Motor neuron (in vitro differentiated cells): Measurements from ENCODE around the gene REPS1. TPM values are rescaled to one million over a fixed set of nuclear protein-coding genes. Genes with fewer than 3 reads are reported as not detected.
A peak's percentile ranks its signal among the peaks of the same experiment; 100 is the strongest.
"Not testable (repeated sequence)": the region's sequence is repeated elsewhere in the genome, so short reads cannot be mapped to it uniquely, and the experiment has no call there.

Source experiments
- ATAC-seq, 8 experiments: fragments of 200-7000 bp; cut with Tn5 transposase; replicated peaks in 6 of 8; 2 replicates each; pipeline ENCODE4 v1.8.0; 2021; ENCODE audit warnings: mild to moderate bottlenecking in 8 of 8, moderate library complexity in 8 of 8
- H3K27ac ChIP-seq, 2 donors: fragments of 250-450 bp; sonication (Bioruptor Pico); 2 replicates each; pipeline ENCODE4 v1.9.0; 2021; ENCODE audit warnings: antibody characterized with exemption in 2 of 2, mild to moderate bottlenecking in 2 of 2, moderate library complexity in 1 of 2
- H3K4me1 ChIP-seq, 2 donors: fragments of 250-450 bp; sonication (Bioruptor Pico); replicated peaks in 1 of 2; 2 replicates each; pipeline ENCODE4 v1.6.1; 2021; ENCODE audit warnings: antibody characterized with exemption in 2 of 2, mild to moderate bottlenecking in 2 of 2, moderate library complexity in 1 of 2
- H3K4me3 ChIP-seq, 5 donors: fragments of 250-450 bp; sonication (Bioruptor Pico); 2 replicates each; pipeline ENCODE4 v1.9.0; 2021; ENCODE audit warnings: antibody characterized with exemption in 5 of 5, mild to moderate bottlenecking in 5 of 5, moderate library complexity in 4 of 5
- WGBS, 10 experiments: fragments of 450-650 bp; shearing (Covaris generic); methylation state at CpG; one replicate each; pipeline ENCODE4 v1.0.0; 2022; 5-methylcytosine and 5-hydroxymethylcytosine counted together
- in situ Hi-C, 9 experiments: fragments of 400-800 bp; cut with MboI; loops; one replicate each; pipeline ENCODE4 v1.15.0; 2021; ENCODE audit warnings: low sequenced_read_pairs in 9 of 9, low pct_unique_long_range_greater_than_20kb in 2 of 9; ENCODE audit not compliant: unreplicated experiment in 9 of 9
- total RNA-seq, 8 experiments: library from RNA; unstranded; fragments of 300-600 nt; gene quantifications; 2 replicates each; pipeline versions ENCODE4 v1.2.3 to v1.2.4, GENCODE V29; 2022

The REPS1 gene, protein sequence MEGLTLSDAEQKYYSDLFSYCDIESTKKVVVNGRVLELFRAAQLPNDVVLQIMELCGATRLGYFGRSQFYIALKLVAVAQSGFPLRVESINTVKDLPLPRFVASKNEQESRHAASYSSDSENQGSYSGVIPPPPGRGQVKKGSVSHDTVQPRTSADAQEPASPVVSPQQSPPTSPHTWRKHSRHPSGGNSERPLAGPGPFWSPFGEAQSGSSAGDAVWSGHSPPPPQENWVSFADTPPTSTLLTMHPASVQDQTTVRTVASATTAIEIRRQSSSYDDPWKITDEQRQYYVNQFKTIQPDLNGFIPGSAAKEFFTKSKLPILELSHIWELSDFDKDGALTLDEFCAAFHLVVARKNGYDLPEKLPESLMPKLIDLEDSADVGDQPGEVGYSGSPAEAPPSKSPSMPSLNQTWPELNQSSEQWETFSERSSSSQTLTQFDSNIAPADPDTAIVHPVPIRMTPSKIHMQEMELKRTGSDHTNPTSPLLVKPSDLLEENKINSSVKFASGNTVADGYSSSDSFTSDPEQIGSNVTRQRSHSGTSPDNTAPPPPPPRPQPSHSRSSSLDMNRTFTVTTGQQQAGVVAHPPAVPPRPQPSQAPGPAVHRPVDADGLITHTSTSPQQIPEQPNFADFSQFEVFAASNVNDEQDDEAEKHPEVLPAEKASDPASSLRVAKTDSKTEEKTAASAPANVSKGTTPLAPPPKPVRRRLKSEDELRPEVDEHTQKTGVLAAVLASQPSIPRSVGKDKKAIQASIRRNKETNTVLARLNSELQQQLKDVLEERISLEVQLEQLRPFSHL
- total RNA-seq, result 10 to 100 TPM; 21.0 to 53.2 (median 42.0) TPM

DNA sequence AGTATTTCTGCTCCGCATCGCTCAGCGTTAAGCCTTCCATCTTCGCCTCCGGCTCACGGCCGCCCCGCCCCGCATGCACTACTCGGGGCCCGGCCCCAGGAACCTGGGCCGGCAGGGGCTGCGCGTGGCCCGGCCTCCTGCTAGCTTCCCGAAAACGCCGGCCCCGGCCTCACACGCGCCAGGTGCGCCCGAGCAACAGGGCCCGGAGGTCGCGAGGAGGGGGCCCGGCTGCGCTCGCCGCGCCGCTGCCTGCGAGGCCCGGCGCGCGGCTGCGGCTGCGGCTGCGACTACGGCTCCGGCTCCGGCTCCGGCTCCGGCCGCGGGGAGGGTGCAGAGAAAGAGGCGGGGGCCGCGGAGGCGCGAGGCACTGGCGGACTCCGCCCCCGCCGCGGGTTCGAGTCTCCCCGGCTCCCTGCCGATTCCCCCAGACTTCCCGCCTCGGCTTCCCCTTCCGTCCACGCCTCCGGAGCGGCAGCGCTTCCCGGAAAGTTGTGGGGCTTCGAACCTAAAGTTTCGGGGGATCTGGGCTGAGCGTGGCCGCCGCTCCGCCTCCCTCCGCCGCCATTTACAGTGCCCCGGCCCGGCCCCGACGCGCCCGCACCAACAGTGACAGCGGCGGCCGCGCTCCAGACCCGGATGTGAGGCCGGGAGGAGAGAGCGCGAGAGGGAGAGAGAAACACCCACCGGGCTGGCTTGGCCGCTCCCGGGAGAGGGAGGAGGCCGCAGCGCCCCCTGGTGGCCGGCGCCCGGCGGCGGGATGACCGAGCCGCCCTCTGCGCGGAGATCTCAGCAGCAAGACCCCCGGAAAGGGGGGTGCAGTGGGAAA is at the start of gene REPS1:
Gene REPS1 (minus strand): TSS at position 611 of the 826 bp plus-strand sequence. CDS start 571 bp downstream, at position 40.
- peak; percentile 93 to 95 (median 94) for ATAC-seq
- peak within 1 kb of the TSS; percentile 81 to 92 for H3K27ac ChIP-seq
- in situ Hi-C loops, result loop anchor here in 1 of 9 experiments (10.0 kb wide), 1 partner anchor 173 kb away; no protein-coding TSS in a partner anchor
- H3K4me3 ChIP-seq, result peak within 1 kb of the TSS; percentile 53 to 85 (median 69)
- H3K4me1 ChIP-seq, result peaks cover 27 to 28% of the 10 kb centered on the region in 2 donors
- WGBS, 10 experiments, result 0% methylated on average over 5 of the region's 105 CpGs; no CpG with 5 or more reads in 9 of the 10 experiments

DNA sequence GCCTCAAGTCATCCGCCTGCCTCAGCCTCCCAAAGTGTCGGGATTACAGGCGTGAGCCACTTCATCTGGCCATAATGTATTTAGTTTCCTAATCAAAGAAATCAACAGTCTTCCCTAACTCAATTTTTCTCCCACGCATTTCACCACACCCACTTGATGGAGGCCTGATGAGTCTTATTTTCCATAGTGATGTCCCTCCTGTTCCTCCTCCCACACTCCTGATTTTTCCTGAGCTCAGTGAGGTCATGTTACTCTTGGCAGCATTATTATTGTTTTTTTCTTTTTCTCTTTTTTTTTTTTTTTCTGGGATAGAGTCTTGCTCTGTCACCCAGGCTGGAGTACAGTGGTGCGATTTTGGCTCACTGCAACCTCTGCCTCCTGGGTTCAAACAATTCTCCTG is 49.4 kb upstream of the REPS1 start:
- Histone ChIP-seq H3K27ac (no peak overlapping the region), H3K4me1 (no peaks in the 10 kb centered on the region), H3K4me3 (no peak overlapping the region)
- peak in 3 of 8 experiments; percentile 33 to 93 (median 74) for ATAC-seq
- 48 to 100% (median 95%) methylated on average over 1 to 5 of the region's 5 CpGs; no CpG with 5 or more reads in 1 of the 10 experiments for WGBS, 10 experiments
- in situ Hi-C loops, result no loop called here

DNA sequence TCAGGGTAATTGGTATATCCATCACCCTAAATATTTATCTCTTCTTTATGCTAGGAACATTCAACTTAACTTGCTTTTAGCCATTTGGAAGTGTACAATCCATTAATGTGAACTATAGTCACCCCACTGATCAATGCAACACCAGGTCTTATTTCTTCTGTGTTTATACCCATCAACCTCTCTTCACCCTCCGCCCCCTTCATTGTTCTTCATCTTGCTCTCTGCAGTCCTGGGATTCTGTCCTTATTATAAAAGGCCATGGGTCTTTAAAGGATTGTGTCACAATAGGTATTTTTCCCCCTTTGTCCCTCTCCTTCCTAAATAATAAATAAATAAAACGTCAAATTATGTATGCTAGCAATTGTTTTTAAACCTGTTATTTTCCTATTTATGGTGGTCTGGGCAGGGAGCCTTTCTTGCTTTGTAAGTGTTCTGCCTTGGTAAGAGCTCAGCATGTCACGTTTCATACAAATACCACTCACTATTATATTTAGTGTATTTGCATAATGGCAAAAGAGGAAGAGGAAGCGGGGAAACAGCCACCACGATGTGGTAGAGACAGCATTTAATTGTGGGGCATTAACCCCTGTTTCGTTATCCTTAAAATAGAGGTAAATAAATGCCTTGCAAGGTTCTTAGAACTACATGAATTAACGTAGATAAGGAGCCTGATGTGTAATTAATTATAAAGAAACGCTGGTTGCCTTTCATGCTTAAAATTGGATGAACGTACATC is 42.3 kb upstream of the REPS1 start:
- in situ Hi-C loops, result no loop called here
- Histone ChIP-seq H3K27ac (peak overlapping the region in 1 of 2 donors; percentile 97), H3K4me3 (peak overlapping the region; percentile 55 to 87 (median 60)), H3K4me1 (peaks cover 2 to 19% of the 10 kb centered on the region in 2 donors)
- 18 to 85% (median 39%) methylated on average over 3 to 9 of the region's 9 CpGs for WGBS, 10 experiments
- ATAC-seq, result no peak

DNA sequence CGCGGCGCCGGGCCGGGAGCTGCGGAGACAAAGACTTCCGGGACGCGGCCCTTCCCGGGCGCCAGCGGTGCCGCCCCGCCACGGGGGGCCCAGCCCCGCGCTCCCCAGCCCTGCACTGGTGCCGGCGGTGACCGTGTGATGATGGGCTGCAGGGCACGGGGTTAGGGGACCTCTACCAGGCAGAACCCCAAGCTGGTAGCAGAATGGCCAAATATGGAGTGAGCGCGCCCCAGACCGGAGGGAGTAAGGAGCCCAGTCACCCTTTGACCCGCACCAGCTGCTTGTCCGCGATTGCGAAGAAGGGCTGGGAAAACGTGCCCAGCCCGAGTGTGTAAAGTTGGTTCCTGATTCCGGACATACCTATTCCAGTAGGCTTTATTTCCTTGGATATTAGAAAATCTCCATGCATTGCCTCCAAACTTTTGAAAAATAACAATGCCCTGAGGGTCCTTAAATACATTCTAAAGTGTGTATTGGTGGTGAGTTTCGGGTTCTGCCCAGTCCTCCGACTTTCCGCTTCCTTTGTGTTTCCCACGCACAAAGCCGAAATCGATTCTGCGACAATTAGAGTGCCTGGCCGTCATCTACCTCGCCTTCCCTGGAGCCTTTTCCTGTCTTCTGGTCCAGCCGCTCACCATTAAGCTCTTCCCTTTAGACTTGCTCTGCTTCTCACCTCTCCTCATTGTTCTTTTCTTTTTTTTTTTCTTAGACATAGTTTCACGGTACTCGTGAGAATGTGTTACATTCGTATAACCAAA is 41.6 kb upstream of the REPS1 start:
- peak overlapping the region; percentile 93 to 97 for H3K27ac ChIP-seq
- H3K4me3 ChIP-seq, result peak overlapping the region; percentile 55 to 87 (median 60)
- peak; percentile 17 to 53 (median 27) for ATAC-seq
- 0 to 77% (median 20%) methylated on average over 1 to 23 of the region's 44 CpGs; no CpG with 5 or more reads in 1 of the 10 experiments for WGBS, 10 experiments
- in situ Hi-C loops, result no loop called here
- peaks cover 2 to 19% of the 10 kb centered on the region in 2 donors for H3K4me1 ChIP-seq

DNA sequence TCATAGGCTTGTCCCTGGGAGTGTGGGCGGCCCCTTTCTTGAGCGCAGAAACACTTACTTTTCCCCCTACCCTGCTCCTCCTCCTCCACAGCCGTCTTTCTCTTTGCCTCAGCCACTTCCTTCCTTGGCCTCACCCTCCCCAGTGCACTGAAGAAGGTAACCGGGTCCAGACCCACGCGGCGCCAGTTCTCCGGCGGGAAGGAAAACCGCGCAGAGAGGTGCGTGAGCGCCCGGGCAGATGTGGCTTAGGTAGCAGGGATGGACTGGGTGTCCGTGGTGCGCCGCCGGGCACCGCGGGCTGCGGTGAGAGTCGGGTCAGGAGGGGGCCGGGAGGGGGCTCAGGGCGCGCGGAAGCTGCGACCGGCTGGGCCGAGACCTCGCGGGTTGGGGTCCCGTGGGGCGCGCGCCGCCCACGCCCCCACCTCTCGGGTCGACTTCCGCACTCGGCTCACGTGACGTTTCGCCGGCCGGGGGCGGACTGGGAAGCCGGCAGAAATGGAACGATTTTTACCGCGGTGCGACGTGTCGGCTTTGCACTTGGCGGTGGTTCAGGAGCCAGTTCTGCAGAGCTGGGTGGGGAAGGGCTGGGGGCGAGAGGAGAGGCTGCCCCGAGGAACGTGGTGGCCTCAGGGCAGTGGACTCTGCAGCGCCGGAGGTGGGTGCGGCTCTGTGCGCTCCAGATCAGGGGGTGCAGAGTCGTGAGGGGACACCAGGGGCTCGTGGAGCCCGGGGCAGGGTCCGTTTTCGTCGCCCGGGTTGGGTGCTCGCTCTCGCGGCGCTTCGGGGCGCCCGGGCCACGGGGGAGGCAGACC is 40.8 kb upstream of the REPS1 start, which contains the start of gene ABRACL:
Gene ABRACL (plus strand): TSS at position 88 of the 812 bp plus-strand sequence. CDS start 5,416 bp downstream, outside the sequence.
- peak; percentile 62 to 85 (median 70) for ATAC-seq
- in situ Hi-C loops, result no loop called here
- peak within 1 kb of the TSS; percentile 93 to 97 for H3K27ac ChIP-seq
- WGBS, 10 experiments, result 0% methylated on average over 1 to 3 of the region's 77 CpGs; no CpG with 5 or more reads in 6 of the 10 experiments
- H3K4me3 ChIP-seq, result peak within 1 kb of the TSS; percentile 55 to 87 (median 60)
- peaks cover 2 to 19% of the 10 kb centered on the region in 2 donors for H3K4me1 ChIP-seq

DNA sequence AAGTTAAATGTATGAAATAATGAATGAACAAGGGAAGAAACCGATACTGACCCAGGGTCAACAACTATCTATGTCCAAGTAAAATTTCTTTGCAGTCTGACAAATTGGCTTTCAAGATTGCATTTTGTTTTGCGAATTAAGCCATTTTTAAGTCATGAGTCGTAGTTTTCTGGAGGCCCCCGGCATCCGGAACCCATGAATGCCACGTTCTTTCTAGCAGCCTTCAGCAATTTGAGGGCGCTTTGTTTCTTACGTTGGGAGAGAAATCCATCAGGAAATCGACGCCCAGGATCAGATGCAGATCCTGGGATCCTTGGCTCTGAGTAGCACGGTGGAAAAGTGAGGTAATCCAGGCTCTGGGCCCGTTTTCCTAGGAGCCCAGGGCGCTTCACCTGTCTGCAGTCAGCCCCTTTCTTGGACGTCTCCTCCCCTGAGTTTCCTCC is 40.2 kb upstream of the REPS1 start:
- H3K4me3 ChIP-seq, result peak overlapping the region; percentile 55 to 87 (median 60)
- WGBS, 10 experiments, result 0 to 20% (median 3%) methylated on average over 1 to 12 of the region's 14 CpGs; no CpG with 5 or more reads in 1 of the 10 experiments
- H3K4me1 ChIP-seq, result peaks cover 2 to 19% of the 10 kb centered on the region in 2 donors
- peak overlapping the region; percentile 93 to 97 for H3K27ac ChIP-seq
- in situ Hi-C loops, result no loop called here
- ATAC-seq, result no peak

DNA sequence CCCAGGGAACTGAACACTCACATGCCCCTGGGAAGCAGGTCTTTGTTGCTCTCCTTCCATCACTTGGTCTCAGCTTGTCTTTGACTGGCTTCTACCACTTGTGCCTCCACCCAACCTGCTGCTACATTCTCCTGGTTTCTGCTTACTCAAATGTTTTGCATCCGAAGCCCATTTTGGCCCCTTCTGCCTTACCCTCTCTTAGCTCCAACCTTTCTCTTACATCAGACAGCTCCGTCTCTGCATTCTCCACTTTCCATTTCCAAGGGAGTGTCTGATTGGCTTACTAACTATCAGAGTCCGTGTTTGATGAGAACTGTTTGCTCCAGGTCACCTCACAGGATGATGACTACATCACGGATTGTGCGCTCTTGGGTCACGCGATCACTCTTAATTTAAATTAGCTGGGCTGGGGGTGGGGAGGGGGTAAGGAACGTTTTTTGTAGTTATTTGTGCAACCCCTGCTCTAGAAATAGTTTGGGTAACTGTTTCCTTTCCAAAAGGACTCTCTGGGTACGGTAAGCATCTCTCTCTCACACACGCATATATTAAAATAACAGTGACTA is 39.6 kb upstream of the REPS1 start:
- peak in 5 of 8 experiments; percentile 69 to 77 (median 75) for ATAC-seq
- 0 to 92% (median 17%) methylated on average over 2 to 9 of the region's 10 CpGs; no CpG with 5 or more reads in 2 of the 10 experiments for WGBS, 10 experiments
- peak overlapping the region; percentile 93 to 97 for H3K27ac ChIP-seq

DNA sequence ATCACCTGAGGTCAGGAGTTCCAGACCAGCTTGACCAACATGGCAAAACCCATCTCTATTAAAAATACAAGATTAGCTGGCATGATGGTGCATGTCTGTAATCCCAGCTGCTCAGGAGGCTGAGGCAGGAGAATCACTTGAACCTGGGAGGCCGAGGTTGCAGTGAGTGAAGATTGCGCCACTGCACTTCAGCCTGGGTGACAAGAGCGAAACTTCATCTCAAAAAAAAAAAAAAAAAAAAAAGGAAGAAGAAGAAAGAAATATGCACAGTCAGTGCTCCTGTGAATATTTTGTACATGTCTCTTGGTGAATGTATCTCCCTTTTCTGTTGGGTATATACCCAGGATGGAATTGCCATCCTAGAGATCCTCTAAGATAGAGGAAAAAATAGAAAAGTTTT is 37.4 kb upstream of the REPS1 start:
- 70 to 100% (median 100%) methylated on average over 1 to 3 of the region's 3 CpGs; no CpG with 5 or more reads in 3 of the 10 experiments for WGBS, 10 experiments
- H3K27ac ChIP-seq, H3K4me3 ChIP-seq, ATAC-seq, in situ Hi-C loops: not testable (repeated sequence)
- H3K4me1 ChIP-seq, result peaks cover 2 to 11% of the 10 kb centered on the region in 2 donors

More for the DNA sequence above, 39.6 kb upstream of the REPS1 start:
- in situ Hi-C loops, result no loop called here
- Histone ChIP-seq H3K4me3 (peak overlapping the region; percentile 55 to 87 (median 60)), H3K4me1 (peaks cover 2 to 19% of the 10 kb centered on the region in 2 donors)

DNA sequence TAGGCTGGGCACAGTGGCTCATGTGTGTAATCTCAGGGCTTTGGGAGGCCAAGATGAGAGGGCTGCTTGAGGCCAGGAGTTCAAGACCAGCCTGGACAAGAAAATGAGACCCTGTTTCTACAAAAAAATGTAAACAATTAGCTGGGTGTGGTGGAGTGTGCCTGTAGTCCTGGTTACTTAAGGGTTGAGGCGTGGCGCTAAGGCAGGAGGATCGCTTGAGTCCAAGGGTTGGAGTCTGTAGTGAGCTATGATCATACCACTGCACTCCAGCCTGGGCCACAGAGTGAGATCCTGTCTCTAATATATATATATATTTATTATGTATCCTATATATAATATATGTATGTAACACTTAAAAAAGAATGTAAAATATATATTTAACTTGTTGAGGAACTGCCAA is 32.6 kb upstream of the REPS1 start:
- 72 to 100% (median 84%) methylated on average over 2 to 3 of the region's 3 CpGs; no CpG with 5 or more reads in 6 of the 10 experiments for WGBS, 10 experiments
- no peak for ATAC-seq

DNA sequence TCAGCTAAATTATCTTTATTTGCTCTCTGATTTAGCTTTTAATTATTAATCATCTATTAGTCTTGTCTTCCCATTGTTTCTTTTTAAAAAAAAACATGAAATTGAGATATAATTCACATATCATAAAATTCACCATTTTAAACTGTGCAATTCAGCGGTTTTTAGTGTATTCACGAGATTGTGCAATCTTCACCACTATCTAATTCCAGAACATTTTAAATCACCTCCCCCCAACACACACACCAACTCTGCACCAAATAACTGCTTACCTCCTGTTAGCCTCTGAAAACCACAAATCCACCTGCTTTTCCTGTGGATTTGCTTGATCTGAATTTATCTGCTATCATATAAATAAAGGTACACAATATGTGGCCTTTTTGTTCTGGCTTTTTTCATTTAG is 31.7 kb upstream of the REPS1 start:
- Histone ChIP-seq H3K4me1 (peaks cover 9 to 10% of the 10 kb centered on the region in 2 donors), H3K4me3 (no peak overlapping the region), H3K27ac (no peak overlapping the region)
- ATAC-seq, result no peak
- WGBS, 10 experiments, result 65 to 100% (median 95%) methylated on average over 1 to 2 of the region's 2 CpGs
- in situ Hi-C loops, result loop anchor here in 1 of 9 experiments (25.0 kb wide), 1 partner anchor 207 kb away; no protein-coding TSS in a partner anchor

More for the DNA sequence above, 32.6 kb upstream of the REPS1 start:
- no peak overlapping the region for H3K27ac ChIP-seq
- H3K4me1 ChIP-seq, result peaks cover 9 to 10% of the 10 kb centered on the region in 2 donors
- in situ Hi-C loops, result loop anchor here in 1 of 9 experiments (25.0 kb wide), 1 partner anchor 208 kb away; no protein-coding TSS in a partner anchor
- H3K4me3 ChIP-seq, result no peak overlapping the region
